MM.1S (cell line): ENCODE data around the gene FRYL.

ENCODE experiments used
- CTCF ChIP-seq: fragments of 300-600 bp; sonication (generic); IDR thresholded peaks from 2 replicates; pipeline ENCODE4 v1.5.1; 2016; ENCODE audit warnings: antibody characterized with exemption, low read length, mixed read lengths
- EZH2phosphoT487 ChIP-seq: fragments of 300-600 bp; sonication (generic); IDR thresholded peaks from 2 replicates; pipeline ENCODE4 v1.6.1; 2018; ENCODE audit warnings: antibody characterized with exemption, low read length

DNA sequence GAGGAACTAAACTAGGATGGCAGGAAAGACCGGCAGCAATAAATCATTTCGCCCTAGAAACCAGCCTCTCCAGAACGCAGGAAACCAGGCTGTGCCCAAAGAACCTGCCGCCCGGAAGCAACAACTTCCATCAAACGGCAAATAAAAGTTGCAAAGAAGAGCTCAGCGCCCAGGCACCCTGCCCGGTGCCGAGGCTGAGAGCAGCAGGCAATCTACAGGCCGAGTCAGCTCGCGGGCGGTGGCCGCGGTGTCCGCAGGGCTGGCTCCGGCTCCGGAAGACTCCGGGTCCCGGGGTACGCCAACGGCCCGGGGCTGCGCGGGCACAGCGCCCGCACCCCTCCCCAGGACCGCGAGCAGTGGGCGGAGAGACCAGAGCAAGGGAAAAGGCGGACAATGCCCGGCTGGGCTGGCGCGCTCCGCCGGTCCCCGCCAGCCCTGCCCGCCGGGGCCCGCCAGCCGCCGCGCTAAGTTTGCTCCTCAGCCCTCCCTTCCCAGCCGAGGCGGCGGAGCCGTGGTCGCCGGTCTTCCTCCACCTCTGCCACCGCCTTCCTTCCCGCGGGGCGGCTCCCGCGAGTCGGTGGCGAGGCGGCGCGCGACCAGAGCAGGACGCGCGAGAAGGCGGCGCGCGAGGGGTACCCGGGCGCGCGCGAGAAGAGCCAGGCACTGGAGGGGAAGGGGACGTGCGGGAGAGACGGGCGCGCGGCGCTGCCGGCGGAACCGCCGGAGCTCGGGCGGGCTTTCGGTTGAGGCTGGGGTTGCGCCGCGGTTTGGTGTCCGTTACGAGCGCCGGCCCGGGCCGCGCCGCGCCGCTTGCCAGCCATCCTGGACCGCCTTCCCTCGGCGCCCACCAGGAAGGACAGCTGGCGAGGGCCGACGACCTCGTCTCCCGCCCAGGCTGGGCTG, 733 bp downstream of the FRYL start:
- TF ChIP-seq CTCF: peak; percentile 14; the same call in 1 of the 2 replicates
- no peak for TF ChIP-seq EZH2phosphoT487
